Fibroblast of skin of scalp (primary cell): Measurements from ENCODE around the gene JMJD1C.

ENCODE experiments used
- DNase-seq: peaks from one replicate; pipeline ENCODE4 v3.0.0-alpha.2; 2013

JMJD1C gene

GRCh38 chr10:63120554-63120953 is 345.2 kb downstream of the JMJD1C start:
- peak; percentile 98 for DNase-seq

- no peak for DNase-seq
These were observed 346.7 kb downstream of the JMJD1C start for GRCh38 chr10:63119041-63119440.
